SKM-1 treated with dmso at 0.1 percent for 144 hours (cell line): ENCODE data around the gene TMEM115.
A peak's percentile ranks its signal among the peaks of the same experiment; 100 is the strongest.

ENCODE experiments used
- DNase-seq: peaks from one replicate; lab custom pipeline; 2025; ENCODE audit not compliant: unreplicated experiment; lab: John Stamatoyannopoulos, UW

The TMEM115 gene

GRCh38 chr3:50358911-50359759, at the start of gene TMEM115:
TSS of gene TMEM115 (minus strand) at chr3:50359521. CDS start at chr3:50359063, 458 bp downstream.
- peak; percentile 98 for DNase-seq

GRCh38 chr3:50408443-50408944, 49.2 kb upstream of the TMEM115 start:
- no peak for DNase-seq

GRCh38 chr3:50406487-50406886, 47.2 kb upstream of the TMEM115 start:
- DNase-seq, result no peak

- no peak for DNase-seq
Observed at GRCh38 chr3:50405249-50405648, 45.9 kb upstream of the TMEM115 start.

- no peak for DNase-seq
Observed at GRCh38 chr3:50401978-50402595, 42.8 kb upstream of the TMEM115 start.

GRCh38 chr3:50396502-50396901, 37.2 kb upstream of the TMEM115 start:
- no peak for DNase-seq

GRCh38 chr3:50395070-50395860, 35.9 kb upstream of the TMEM115 start:
- peak; percentile 77 for DNase-seq

GRCh38 chr3:50393061-50393460, 33.7 kb upstream of the TMEM115 start:
- no peak for DNase-seq

GRCh38 chr3:50392101-50392715, 32.9 kb upstream of the TMEM115 start:
- DNase-seq, result no peak

GRCh38 chr3:50390508-50391224, 31.3 kb upstream of the TMEM115 start:
- no peak for DNase-seq

- no peak for DNase-seq
Observed at GRCh38 chr3:50389414-50389767, 30.1 kb upstream of the TMEM115 start.

- no peak for DNase-seq
Observed at GRCh38 chr3:50388720-50389413, 29.5 kb upstream of the TMEM115 start.

- no peak for DNase-seq
Observed at GRCh38 chr3:50388016-50388719, 28.8 kb upstream of the TMEM115 start.

GRCh38 chr3:50385754-50386153, 26.4 kb upstream of the TMEM115 start:
- no peak for DNase-seq

GRCh38 chr3:50383750-50384149, 24.4 kb upstream of the TMEM115 start:
- DNase-seq, result no peak

- DNase-seq, result no peak
Observed at GRCh38 chr3:50382722-50383121, 23.4 kb upstream of the TMEM115 start.

GRCh38 chr3:50381383-50381782, 22.1 kb upstream of the TMEM115 start:
- no peak for DNase-seq

GRCh38 chr3:50380405-50381085, 21.2 kb upstream of the TMEM115 start:
- DNase-seq, result no peak

GRCh38 chr3:50378757-50379156, 19.4 kb upstream of the TMEM115 start:
- no peak for DNase-seq
